GOT3 (cell line): ENCODE data around the gene PAX7.
"Not testable (repeated sequence)": the region's sequence is repeated elsewhere in the genome, so short reads cannot be mapped to it uniquely, and the experiment has no call there.

Experiments
- DNase-seq: peaks from one replicate; lab custom pipeline; 2025; ENCODE audit warnings: mixed read lengths; lab: John Stamatoyannopoulos, UW

The PAX7 gene

GRCh38 chr1:18658831-18659230 lies 28.2 kb downstream of the PAX7 start:
- DNase-seq = no peak

DNA sequence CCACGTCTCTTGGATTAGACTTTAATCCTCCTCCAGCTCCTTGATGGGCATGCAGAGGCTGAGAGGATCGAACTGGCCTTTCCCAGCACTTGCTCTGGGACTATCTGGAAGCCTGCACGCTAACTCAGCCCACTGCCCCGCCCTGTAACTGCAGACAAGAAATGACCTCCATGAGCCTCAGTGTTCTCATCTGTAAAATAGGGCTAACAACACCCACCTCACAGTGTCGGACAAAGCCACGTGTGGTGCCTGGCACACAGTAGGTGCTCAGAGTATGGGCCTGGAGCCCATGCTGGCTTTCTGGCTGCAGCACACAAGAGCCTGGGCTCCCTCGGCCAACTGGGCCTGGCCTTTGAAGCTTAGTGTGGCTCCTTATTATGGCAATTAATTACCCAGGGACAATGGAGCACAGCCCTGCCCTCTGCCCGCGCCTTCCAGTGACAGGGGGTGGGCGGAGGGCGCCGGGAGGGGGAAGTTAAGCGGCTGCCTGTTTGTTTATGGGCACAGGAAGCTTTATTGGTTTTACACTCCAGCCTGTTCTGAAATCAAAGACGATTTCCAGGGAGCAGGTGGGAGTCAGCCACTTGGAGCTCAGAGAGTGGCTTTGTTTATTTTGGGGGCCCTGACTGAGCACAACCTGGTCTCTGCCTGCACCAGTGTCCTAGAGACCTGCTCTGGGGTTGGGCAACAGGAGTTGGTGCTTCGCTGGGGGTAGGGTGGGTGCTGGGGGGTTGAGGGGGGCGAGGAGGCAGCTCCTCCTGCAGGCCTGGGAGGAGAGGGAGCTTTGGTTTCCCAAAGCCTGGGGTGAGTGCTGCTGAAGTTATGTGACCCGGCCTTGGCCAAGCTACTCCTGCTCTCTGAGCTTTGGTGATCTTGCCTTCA lies 31.0 kb downstream of the PAX7 start:
- DNase-seq = no peak

GRCh38 chr1:18662286-18662639 lies 31.6 kb downstream of the PAX7 start:
- DNase-seq = no peak

DNA sequence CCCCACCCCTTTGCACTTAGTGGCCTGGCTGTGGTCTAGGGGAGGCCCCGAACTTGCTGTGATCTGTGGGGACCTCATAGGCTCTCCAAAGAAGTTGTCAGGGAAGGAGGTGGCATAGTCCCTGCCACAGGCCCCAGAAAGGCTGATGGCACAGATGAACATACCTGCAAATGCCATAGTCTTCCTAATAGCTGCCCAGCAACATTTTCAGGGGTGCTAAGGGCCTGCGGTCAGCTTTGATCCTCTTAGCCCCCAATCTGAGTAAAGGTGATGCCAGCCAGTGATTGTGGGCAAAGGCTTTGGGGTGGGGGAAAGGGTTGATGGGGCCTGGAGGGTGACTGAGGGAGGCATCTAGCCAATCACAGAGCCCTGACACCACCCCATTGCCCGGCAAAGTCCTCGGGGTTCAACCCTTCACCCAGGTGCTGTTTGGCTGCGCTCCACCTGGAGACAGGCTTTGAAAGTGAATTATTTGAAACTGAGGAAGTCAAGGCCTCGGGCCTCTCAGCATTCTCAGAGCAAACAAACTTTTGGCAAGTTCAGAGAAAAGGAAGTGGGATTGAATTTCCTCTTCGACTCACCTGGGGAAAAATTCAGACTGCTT lies 35.8 kb downstream of the PAX7 start:
- DNase-seq = no peak

- DNase-seq = no peak
These were observed 36.7 kb downstream of the PAX7 start for GRCh38 chr1:18667333-18667732.

DNA sequence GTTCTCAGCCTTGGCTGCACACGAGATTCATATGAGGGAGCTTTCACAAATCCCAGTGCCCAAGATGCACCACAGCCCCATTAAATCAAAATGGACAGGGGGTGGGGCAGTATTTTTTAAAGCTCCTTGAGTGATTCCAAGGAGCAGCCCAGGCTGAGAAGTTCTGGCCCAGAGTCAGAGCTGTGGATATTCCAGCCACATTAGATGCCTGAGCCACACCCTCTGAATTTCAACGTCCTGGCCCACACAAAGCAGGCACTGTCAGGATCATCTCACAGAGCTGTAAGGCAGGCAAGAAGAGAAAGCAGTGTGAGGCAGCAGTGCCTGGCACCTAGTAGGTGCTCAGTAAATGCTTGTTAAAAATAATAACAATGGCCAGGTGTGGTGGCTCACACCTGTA lies 37.4 kb downstream of the PAX7 start:
- DNase-seq = no peak

DNA sequence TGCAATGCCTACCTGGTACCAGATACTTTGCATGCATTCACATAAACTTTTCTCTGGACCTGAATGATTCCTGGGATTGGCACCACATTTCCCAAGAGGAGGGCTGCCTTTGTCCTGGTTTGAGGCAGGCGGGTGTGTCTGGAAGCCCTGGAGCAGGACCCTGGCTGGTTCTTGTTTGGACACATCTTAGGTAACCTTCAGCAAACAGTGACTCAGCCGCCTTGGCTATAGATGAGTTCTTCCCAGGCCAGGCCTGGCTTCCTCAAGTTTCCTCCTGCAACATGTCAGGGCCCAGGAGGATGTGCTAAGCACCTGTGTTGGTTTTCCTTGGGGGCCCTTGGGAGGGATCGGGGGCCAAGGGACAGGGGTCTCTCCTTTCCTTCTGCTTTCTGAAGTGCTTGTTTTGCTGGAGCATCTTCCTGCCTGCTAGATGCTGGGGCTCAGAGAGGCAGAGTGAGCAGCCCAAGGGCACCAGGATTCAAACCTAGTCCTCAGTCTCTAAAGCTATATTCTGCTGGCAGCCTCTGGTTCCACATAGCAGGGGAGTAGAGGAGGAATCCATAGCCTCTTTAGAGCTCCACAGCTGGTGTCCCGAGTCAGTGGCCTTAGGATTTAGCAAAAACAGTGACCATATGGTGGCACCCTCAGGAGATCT lies 38.2 kb downstream of the PAX7 start:
- DNase-seq = no peak

DNA sequence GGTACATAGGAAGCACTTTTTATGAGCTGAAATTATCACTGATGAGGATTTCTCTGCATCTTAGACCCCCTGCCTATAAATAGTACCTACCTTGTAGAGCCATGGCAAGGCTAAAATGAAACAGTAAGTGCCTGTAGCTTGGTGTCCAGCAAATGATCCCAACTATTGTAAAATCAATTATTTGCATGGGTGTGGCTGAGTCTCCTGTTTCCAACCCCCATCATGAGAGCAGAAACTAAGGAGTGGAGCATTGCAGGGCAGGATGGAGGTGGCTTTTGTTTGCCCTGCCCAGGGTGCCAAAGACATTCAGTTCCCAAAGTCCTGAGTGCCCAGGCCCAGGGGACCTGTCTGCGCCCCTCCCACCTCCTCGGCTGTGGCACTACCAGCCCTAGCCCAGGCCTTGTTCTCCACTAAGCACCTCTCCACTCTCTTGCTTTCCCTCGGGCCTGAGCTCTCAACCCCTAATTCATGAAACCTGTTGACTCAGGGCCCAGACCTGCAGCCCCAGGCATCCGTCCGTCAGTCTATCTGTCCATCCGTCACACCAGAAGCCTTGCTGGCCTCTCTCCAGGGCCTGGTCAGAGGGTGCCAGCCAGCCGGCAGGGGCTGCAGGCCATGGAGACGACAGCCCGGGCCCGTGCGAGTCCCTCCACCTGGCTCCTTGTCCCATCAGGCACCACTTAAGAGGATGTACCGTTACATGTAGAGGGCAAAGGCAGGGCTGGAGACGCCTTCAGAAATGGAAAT lies 39.6 kb downstream of the PAX7 start:
- DNase-seq = no peak

DNA sequence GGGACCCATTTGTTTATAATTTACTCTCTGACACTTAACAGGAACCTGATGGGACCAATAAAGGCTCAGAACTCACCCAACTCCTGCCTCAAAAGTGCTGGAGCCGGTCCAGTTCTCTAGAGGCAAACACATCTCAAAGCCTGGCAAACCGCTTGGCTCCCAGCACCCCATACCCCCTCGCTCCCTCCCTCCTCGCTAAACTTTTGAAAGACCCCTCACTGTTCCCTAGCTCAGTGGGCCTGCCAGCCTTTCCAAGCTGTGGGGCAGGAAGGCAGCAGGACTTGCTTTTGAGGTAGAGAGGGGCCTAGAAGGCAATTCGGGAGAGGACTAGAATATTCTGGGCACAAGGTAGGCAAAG lies 40.2 kb downstream of the PAX7 start:
- no peak for DNase-seq

- DNase-seq = no peak
These were observed 43.3 kb downstream of the PAX7 start for GRCh38 chr1:18673976-18674375.

DNA sequence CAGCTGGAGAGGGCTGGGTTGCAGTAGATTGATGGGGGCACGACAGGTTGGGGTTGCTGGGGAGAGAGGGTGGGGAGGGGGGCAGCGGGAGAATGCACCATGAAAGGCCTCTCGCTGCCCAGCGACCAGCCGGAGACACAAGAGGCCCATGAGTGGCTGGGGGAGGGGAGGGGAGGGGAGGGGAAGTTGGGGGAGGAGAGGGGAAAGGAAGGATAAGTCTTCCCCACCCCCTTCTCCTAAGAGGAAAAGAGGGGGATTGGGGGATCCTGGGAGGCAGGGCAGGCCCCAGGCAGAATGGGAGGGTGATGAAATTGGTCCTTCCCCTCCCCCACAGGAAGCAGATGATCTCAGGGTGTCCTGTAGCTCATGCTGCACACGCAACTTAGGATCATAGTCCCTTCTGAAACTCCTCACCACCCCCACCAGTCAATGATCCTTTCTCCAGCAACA lies 45.7 kb downstream of the PAX7 start:
- no peak for DNase-seq

- no peak for DNase-seq
These were observed 50.8 kb downstream of the PAX7 start for GRCh38 chr1:18681423-18681835.

DNA sequence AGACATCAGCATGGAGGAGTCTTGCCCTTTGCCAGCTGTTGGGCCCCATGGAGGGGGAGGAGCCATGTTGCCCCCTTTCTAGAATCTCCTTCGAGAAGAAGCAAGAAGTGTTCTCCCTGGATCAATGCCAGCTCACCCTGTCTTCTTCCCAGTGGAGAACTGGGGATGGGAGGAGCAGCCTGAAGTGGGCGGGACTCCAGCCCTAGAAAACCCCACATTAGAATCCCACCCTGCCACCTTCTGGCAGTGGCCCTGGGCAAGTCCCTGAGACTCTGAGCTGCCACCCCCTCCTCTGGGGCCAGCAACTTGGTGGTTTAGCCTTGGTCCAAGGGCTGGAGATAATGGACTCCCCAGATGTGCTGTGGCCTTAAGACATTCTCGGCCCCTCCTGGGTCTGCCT lies 51.7 kb downstream of the PAX7 start:
- DNase-seq = no peak

GRCh38 chr1:18684303-18684702 lies 53.7 kb downstream of the PAX7 start:
- no peak for DNase-seq

DNA sequence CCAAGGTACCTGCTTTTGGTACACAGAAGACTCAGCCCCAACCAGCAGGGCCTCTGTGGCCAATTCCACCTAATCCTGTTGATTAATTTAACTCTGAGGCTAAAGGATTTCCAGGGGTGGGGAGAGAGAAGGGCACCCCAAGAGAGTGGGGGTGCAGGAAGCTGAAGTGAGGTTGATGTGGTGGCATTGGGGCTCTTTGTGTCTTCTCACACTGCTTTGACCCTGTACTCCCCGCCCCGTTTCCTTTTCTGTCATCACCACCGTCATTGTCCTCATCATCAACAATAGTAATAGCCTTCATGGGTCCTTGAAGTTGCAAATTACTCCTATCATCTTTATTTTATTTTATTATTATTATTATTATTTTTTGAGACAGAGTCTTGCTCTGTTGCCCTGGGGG lies 55.9 kb downstream of the PAX7 start:
- no peak for DNase-seq

GRCh38 chr1:18687273-18687672 lies 56.6 kb downstream of the PAX7 start:
- no peak for DNase-seq

GRCh38 chr1:18691648-18692047 lies 61.0 kb downstream of the PAX7 start:
- DNase-seq = no peak

DNA sequence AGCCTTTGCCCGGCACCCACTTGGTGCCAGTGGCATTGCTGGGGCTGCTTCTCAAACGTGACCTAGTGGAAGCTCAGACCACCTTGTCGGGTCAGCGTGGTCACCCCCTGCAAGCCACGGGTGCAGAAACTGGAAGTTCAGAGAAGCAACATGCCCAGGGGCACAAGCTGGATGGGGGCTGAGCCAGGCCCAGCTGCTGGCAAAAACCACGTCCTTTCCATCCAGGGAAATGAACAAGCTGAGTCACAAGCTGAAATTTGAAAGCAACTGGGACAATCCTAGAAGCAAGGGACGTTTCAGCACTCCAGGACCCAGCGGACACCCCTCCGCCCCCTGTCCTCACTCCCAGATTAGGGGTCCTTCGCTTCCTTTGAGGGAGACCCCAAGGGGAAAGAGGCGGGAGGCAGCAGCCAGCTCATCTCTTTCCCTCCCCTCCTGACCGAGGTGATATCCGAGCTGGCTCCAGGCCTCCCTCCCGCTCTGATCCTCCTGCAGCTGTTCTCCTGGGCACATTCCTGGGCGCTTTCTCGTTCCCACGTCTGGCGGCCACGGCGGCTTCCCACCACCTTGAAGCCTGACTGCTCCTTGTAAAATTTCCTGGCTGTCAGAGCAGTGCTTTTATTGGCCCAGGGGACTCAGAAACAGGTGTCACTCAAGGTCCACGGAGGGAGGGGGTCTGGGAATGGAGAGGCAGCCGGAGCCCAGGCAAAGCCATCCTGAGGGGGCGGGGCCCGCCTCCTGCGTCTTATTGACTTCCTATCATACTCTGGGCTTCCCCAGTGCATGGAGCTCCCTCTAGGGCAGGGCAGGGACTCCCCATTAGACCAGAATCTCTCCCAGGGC lies 62.8 kb downstream of the PAX7 start:
- no peak for DNase-seq

DNA sequence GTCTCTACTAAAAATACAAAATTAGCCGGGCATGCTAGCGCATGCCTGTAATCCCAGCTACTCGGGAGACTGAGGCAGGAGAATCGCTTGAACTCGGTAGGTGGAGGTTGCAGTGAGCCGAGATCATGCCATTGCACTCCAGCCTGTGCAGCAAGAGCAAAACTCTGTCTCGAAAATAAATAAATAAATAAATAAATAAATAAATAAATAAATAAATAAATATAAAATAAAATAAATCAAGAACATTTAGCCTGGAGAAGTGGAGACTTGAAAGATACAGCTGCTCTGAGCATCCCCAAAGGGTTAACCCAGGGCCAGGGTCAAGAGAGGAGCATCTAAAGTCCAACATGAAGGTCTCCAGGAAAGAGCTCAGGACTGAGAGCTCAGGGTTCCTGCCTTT lies 63.6 kb downstream of the PAX7 start:
- not testable (repeated sequence) for DNase-seq

DNA sequence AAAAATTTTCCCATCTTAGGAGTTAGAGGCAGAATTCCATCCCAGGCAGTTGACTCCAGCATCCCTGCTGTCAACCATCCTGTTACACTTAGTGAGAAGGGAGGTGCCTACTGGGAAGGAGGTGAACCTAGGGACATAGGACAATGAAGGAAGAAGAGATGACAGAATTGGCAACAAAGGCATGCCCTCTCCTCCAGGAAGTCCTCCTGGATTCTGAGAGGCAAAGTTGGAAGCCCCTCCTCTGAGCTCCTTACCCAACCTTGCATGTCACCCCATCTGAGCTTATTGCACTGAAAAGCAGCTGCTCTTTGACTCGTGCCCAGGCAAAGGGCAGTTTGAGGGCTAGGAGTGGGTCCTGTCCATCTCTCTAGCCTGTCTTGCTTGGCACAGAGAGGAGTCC lies 66.9 kb downstream of the PAX7 start:
- no peak for DNase-seq

GRCh38 chr1:18700530-18700929 lies 69.9 kb downstream of the PAX7 start:
- DNase-seq = no peak

DNA sequence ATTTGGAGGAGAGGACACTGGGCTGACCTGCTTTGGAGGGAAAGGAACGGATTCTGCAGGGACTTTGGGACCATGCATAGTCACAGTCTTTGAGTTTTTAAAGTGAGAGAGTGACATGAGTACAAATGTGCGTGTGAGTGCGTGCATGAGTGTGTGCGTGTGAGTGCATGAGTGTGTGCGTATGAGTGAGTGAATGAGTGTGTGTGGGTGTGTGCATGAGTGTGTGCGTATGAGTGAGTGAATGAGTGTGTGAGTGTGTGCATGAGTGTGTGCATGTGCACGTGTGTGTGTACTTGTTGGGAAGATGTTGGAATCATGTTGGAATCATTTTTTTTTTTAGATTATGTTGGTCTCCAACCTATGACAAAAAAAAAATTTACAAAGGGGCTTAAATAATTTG lies 70.5 kb downstream of the PAX7 start:
- DNase-seq = no peak
